A549 treated with CpdA at 1 μM for 4 hours (cell line): ENCODE measurements around the gene GRIFIN. TPM values are rescaled to one million over a fixed set of nuclear protein-coding genes. Genes with fewer than 3 reads are reported as not detected.

Experiments used
- total RNA-seq: library from RNA; stranded (reverse); fragments of 200-300 nt; extraction: Qiagen RNA extraction; gene quantifications from 5 replicates; pipeline ENCODE4 v1.2.3, GENCODE V29; 2022; ENCODE audit warnings: low read depth

GRIFIN gene
- not detected in 5 replicates for total RNA-seq

GRCh38 chr7:2476298-2476697 lies at the start of gene GRIFIN:
Gene GRIFIN, minus strand, starts transcription at chr7:2476398. Its CDS starts 15 bp downstream, at chr7:2476383.

GRCh38 chr7:2519119-2519930 lies 43.1 kb upstream of the GRIFIN start, which contains the start of gene LFNG:
Gene LFNG, plus strand, starts transcription at chr7:2519774. Its CDS starts 88 bp downstream, at chr7:2519862.

Other genes with a start within 250 kb of the GRIFIN start
- 17.5 to 27.1 TPM (median 21.8 TPM) in 5 replicates for gene MAD1L1, start 243.5 kb downstream of the GRIFIN start, total RNA-seq
- gene MRM2, start 234.2 kb downstream of the GRIFIN start, total RNA-seq = 49.0 to 54.7 TPM (median 52.9 TPM) in 5 replicates
- 89.6 to 111 TPM (median 102 TPM) in 5 replicates for gene NUDT1, start 234.2 kb downstream of the GRIFIN start, total RNA-seq
- 41.3 to 73.4 TPM (median 55.2 TPM) in 5 replicates for gene SNX8, start 162.0 kb downstream of the GRIFIN start, total RNA-seq
- gene EIF3B, start 121.6 kb downstream of the GRIFIN start, total RNA-seq = 227 to 270 TPM (median 234 TPM) in 5 replicates
- 7.8 to 16.3 TPM (median 13.6 TPM) in 5 replicates for gene CHST12, start 72.8 kb downstream of the GRIFIN start, total RNA-seq
- 8.4 to 14.0 TPM (median 12.7 TPM) in 5 replicates for gene LFNG, start 43.4 kb upstream of the GRIFIN start, total RNA-seq
- gene BRAT1, start 79.1 kb upstream of the GRIFIN start, total RNA-seq = 25.2 to 40.5 TPM (median 35.0 TPM) in 5 replicates
- 9.8 to 14.8 TPM (median 12.3 TPM) in 5 replicates for gene IQCE, start 82.6 kb upstream of the GRIFIN start, total RNA-seq
- 46.2 to 65.0 TPM (median 56.5 TPM) in 5 replicates for gene TTYH3, start 155.6 kb upstream of the GRIFIN start, total RNA-seq
- gene AMZ1, start 211.8 kb upstream of the GRIFIN start, total RNA-seq = 0.05 TPM in 1 of 5 replicates, not detected in the others